Upper lobe of left lung (tissue), 4 donors: ENCODE measurements around the gene CHST13.

Source experiments
- CTCF ChIP-seq, 6 experiments: fragments of 450-650 bp in 4 of 6; fragments of 200-600 bp in 2 of 6; sonication (generic) in 2 of 6; IDR thresholded peaks; one replicate each; pipeline ENCODE4 v1.5.1; 2016 to 2019; ENCODE audit warnings: antibody characterized with exemption in 6 of 6
- EP300 ChIP-seq, 4 donors: sonication (generic); formaldehyde crosslinking; IDR thresholded peaks; one replicate each; pipeline ENCODE4 v1.5.1; 2017; ENCODE audit warnings: antibody characterized with exemption in 4 of 4, control low read depth in 2 of 4
- POLR2A ChIP-seq, 4 donors: fragments of 450-650 bp; IDR thresholded peaks; one replicate each; pipeline ENCODE4 v1.5.1; 2016 to 2017; ENCODE audit warnings: antibody characterized with exemption in 4 of 4, mild to moderate bottlenecking in 2 of 4

DNA sequence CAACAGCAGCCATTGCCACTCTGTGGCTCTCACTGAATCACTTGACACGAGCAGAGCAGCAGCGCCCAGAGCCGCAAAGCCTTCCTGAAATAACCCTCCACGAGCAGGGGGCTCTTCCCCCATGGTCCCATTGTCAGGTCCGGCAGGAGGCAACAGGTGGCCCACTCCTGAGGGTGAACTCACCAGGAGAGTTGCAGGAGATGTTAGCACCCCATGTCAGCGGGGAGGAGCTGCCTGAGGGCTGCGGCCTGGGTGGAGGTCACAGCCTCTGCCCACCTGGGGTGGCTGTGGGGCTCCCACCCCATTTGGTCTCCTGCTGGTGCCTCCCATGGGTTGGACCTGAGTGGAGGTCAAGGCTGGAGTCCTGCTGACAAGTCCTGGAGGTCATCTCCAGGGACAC, 47.1 kb downstream of the CHST13 start:
- no peak for TF ChIP-seq CTCF (IDR thresholded peaks at IDR 0.05)
- no peak for TF ChIP-seq POLR2A (IDR thresholded peaks at IDR 0.05)
- TF ChIP-seq EP300 (IDR thresholded peaks at IDR 0.05), result no peak
